ENCODE measurements around the gene PACSIN1. TPM values are rescaled to one million over a fixed set of nuclear protein-coding genes. Genes with fewer than 3 reads are reported as not detected.

PACSIN1 gene
- total and polyA plus RNA-seq, 10 of the 15 experiments (the other 5 are each of a cell fraction or from before 2014, with no cell fraction given) = 0.50 to 9.4 (median 2.8) TPM

GRCh38 chr6:34561227-34561530 is 95.3 kb downstream of the PACSIN1 start:
- Histone ChIP-seq H3K4me2 (ENCODE audit: control insufficient read depth, insufficient read depth) (no peak overlapping the region), H3K4me1 (ENCODE audit: control insufficient read depth, insufficient read depth, low read length) (no peaks in the 10 kb centered on the region), H4K20me1 (ENCODE audit: control insufficient read depth, insufficient read depth) (no peaks in the 10 kb centered on the region), H3K36me3 (ENCODE audit: control insufficient read depth in 2 of 2, insufficient read depth in 2 of 2, low read length in 1 of 2) (no peaks in the 10 kb centered on the region), H3K9ac (ENCODE audit: control insufficient read depth, insufficient read depth, low read length) (no peak overlapping the region), H3K4me3 (no peak overlapping the region), H3K79me2 (ENCODE audit: control insufficient read depth, insufficient read depth, low read length) (no peaks in the 10 kb centered on the region), H3K9me3 (replicated peaks; ENCODE audit: control insufficient read depth, insufficient read depth, low read length) (no peaks in the 10 kb centered on the region), H3K27me3 (replicated peaks in 1 of 2; ENCODE audit: control insufficient read depth in 2 of 2, insufficient read depth in 2 of 2, low read length in 1 of 2) (no peaks in the 10 kb centered on the region; a peak in 1 of 4 replicates), H3K27ac (ENCODE audit: control insufficient read depth, insufficient read depth) (no peak overlapping the region), H2AFZ (ENCODE audit: control insufficient read depth, low read depth, low read length) (no peak overlapping the region)
- no TSS peak for BruUV-seq (replicated peaks)
- SMC1A ChIA-PET (ENCODE audit: uncharacterized antibody, unreplicated experiment) = no interaction called here
- CTCF ChIA-PET = no interaction called here
- WGBS (ENCODE audit: insufficient coverage, insufficient replicate concordance, low lambda C conversion rate, missing lambda C conversion rate) = 50% methylated on average over 2 of the region's 2 CpGs
- DNase-seq (ENCODE audit: low read depth, low spot score) = no peak
- in situ Hi-C loops (cut with MboI) = no loop called here
- no peak for TF ChIP-seq TBL1XR1 (IDR thresholded peaks at IDR 0.05; ENCODE audit: low read depth, low read length)
- POLR2A ChIA-PET = no interaction called here
- FAIRE-seq = no peak
- no peak for ATAC-seq
- RAD21 ChIA-PET (ENCODE audit: unreplicated experiment) = no interaction called here
- intact Hi-C loops (cut with micrococcal nuclease; ENCODE audit: unreplicated experiment) = no loop called here

- ChIA-PET RAD21 (ENCODE audit: unreplicated experiment) (no interaction called here), SMC1A (ENCODE audit: uncharacterized antibody, unreplicated experiment) (interaction anchor here (1.2 kb wide), 1 partner anchor 46 kb away, joined by 4 read pairs; no protein-coding TSS in a partner anchor), CTCF (no interaction called here), POLR2A (interaction anchor here (1.0 kb wide), 1 partner anchor 11 kb away, joined by 4 read pairs; no protein-coding TSS in a partner anchor)
- no peaks in the 10 kb centered on the region; a peak in 1 of 4 replicates for H3K27me3 ChIP-seq (replicated peaks in 1 of 2; ENCODE audit: control insufficient read depth in 2 of 2, insufficient read depth in 2 of 2, low read length in 1 of 2)
- no TSS peak for BruUV-seq (replicated peaks)
- no peaks in the 10 kb centered on the region for H4K20me1 ChIP-seq (ENCODE audit: control insufficient read depth, insufficient read depth)
- H3K4me1 ChIP-seq (ENCODE audit: control insufficient read depth, insufficient read depth, low read length) = no peaks in the 10 kb centered on the region
- H3K4me2 ChIP-seq (ENCODE audit: control insufficient read depth, insufficient read depth) = no peak overlapping the region
- in situ Hi-C loops (cut with MboI) (no loop called here), intact Hi-C loops (cut with micrococcal nuclease; ENCODE audit: unreplicated experiment) (no loop called here)
- no peak overlapping the region for H3K9ac ChIP-seq (ENCODE audit: control insufficient read depth, insufficient read depth, low read length)
- no peaks in the 10 kb centered on the region for H3K9me3 ChIP-seq (replicated peaks; ENCODE audit: control insufficient read depth, insufficient read depth, low read length)
- WGBS (ENCODE audit: insufficient coverage, insufficient replicate concordance, low lambda C conversion rate, missing lambda C conversion rate) = 31% methylated on average over 10 of the region's 10 CpGs
- DNase-seq (ENCODE audit: low read depth, low spot score) (no peak), ATAC-seq (no peak), FAIRE-seq (no peak)
- H3K4me3 ChIP-seq = no peak overlapping the region
- H3K79me2 ChIP-seq (ENCODE audit: control insufficient read depth, insufficient read depth, low read length) = no peaks in the 10 kb centered on the region
- no peaks in the 10 kb centered on the region for H3K36me3 ChIP-seq (ENCODE audit: control insufficient read depth in 2 of 2, insufficient read depth in 2 of 2, low read length in 1 of 2)
- no peak overlapping the region for H2AFZ ChIP-seq (ENCODE audit: control insufficient read depth, low read depth, low read length)
- H3K27ac ChIP-seq (ENCODE audit: control insufficient read depth, insufficient read depth) = no peak overlapping the region
- no peak for TF ChIP-seq POLR2A (IDR thresholded peaks at IDR 0.05; ENCODE audit: low read depth, low read length)
- no peak for TF ChIP-seq YY1 (IDR thresholded peaks at IDR 0.05; ENCODE audit: low read depth, low read length)
- TF ChIP-seq FOS (IDR thresholded peaks at IDR 0.05; ENCODE audit: borderline replicate concordance, extremely low read depth, insufficient read length) = no peak
- TF ChIP-seq USF2 (IDR thresholded peaks at IDR 0.05; ENCODE audit: borderline replicate concordance, low read depth, low read length) = no peak
- TF ChIP-seq MEF2B (IDR thresholded peaks at IDR 0.05; ENCODE audit: partially characterized antibody, poor library complexity, severe bottlenecking) = no peak
- TF ChIP-seq LARP7 (IDR thresholded peaks at IDR 0.05) = no peak
- TF ChIP-seq CBX3 (IDR thresholded peaks at IDR 0.05; ENCODE audit: borderline replicate concordance, low read depth) = no peak
- no peak for TF ChIP-seq SREBF2 (IDR thresholded peaks at IDR 0.05; ENCODE audit: low read length)
- no peak for TF ChIP-seq MEF2A (IDR thresholded peaks at IDR 0.05; ENCODE audit: insufficient read depth, low read depth, low read length)
- TF ChIP-seq E4F1 (IDR thresholded peaks at IDR 0.05; ENCODE audit: borderline replicate concordance, partially characterized antibody) = no peak
- no peak for TF ChIP-seq SREBF1 (IDR thresholded peaks at IDR 0.05; ENCODE audit: low read length)
Measured at GRCh38 chr6:34562350-34562749, 96.5 kb downstream of the PACSIN1 start.

All from GM12878 (cell line).